HEK293 (cell line): ENCODE measurements around the gene OTC.

Source experiments
- CTCF ChIA-PET: fragments of 350-600 bp; formaldehyde crosslinking; extraction: SDS; loops from one replicate; lab custom pipeline; 2021; ENCODE audit warnings: antibody characterized with exemption; lab: Yijun Ruan, JAX
- POLR2A ChIA-PET: fragments of 300-600 bp; formaldehyde crosslinking; extraction: SDS; loops from one replicate; lab custom pipeline; 2020; ENCODE audit warnings: antibody characterized with exemption, inconsistent platforms; lab: Yijun Ruan, JAX
- H3K27ac ChIP-seq: fragments of 200-500 bp; sonication (Bioruptor generic); 2 replicates; pipeline ENCODE4 v1.5.1; 2014; ENCODE audit warnings: low read depth, low read length, control low read depth, inconsistent platforms; ENCODE audit errors: extremely low read depth
- H3K36me3 ChIP-seq, 2 experiments: fragments of 200-500 bp in 1 of 2; sonication (Bioruptor generic) in 1 of 2; 1 replicate in 1 of 2; 2 replicates in 1 of 2; pipeline ENCODE4 v1.5.1; 2014 to 2017; ENCODE audit warnings: inconsistent platforms in 2 of 2, low read length in 2 of 2; ENCODE audit not compliant: control insufficient read depth in 2 of 2, insufficient read depth in 1 of 2
- H3K4me1 ChIP-seq: fragments of 200-500 bp; sonication (Bioruptor generic); 2 replicates; pipeline ENCODE4 v1.5.1; 2014; ENCODE audit warnings: mild to moderate bottlenecking, low read length, inconsistent platforms; ENCODE audit not compliant: control insufficient read depth, insufficient read depth
- H3K4me3 ChIP-seq: 2 replicates; pipeline ENCODE4 v1.5.1; 2011; ENCODE audit warnings: low read depth, mild to moderate bottlenecking, control low read depth, low read length, moderate library complexity
- H3K9me3 ChIP-seq: fragments of 200-500 bp; sonication (Bioruptor generic); 2 replicates; pipeline ENCODE4 v1.5.1; 2014; ENCODE audit warnings: low read depth, low read length, inconsistent platforms; ENCODE audit not compliant: control insufficient read depth, insufficient read depth
- BCL11B ChIP-seq: fragments of 450-650 bp; formaldehyde crosslinking; IDR thresholded peaks from 2 replicates; pipeline ENCODE4 v1.5.1; 2016; ENCODE audit warnings: low read depth, missing biosample characterization, missing genetic modification characterization
- PRDM2 ChIP-seq: fragments of 450-650 bp; formaldehyde crosslinking; IDR thresholded peaks from 2 replicates; pipeline ENCODE4 v1.5.1; 2016; ENCODE audit warnings: missing biosample characterization, missing genetic modification characterization, borderline replicate concordance
- TCF7L2 ChIP-seq: IDR thresholded peaks from 2 replicates; pipeline ENCODE4 v1.6.1; 2011; ENCODE audit warnings: low read depth, mild to moderate bottlenecking, inconsistent platforms, low read length, moderate library complexity, borderline replicate concordance
- ZNF391 ChIP-seq: fragments of 450-650 bp; formaldehyde crosslinking; IDR thresholded peaks from 2 replicates; pipeline ENCODE4 v1.5.1; 2016; ENCODE audit warnings: low read depth, missing biosample characterization, missing genetic modification characterization, borderline replicate concordance
- ZNF513 ChIP-seq: fragments of 450-650 bp; IDR thresholded peaks from 2 replicates; pipeline ENCODE4 v1.5.1; 2018; ENCODE audit warnings: missing biosample characterization, missing genetic modification characterization
- ZNF623 ChIP-seq: fragments of 450-650 bp; formaldehyde crosslinking; IDR thresholded peaks from 2 replicates; pipeline ENCODE4 v1.5.1; 2016; ENCODE audit warnings: missing biosample characterization, missing genetic modification characterization
- ZNF664 ChIP-seq: fragments of 450-650 bp; formaldehyde crosslinking; IDR thresholded peaks from 2 replicates; pipeline ENCODE4 v1.5.1; 2016; ENCODE audit warnings: missing biosample characterization, missing genetic modification characterization
- ZNF677 ChIP-seq: fragments of 450-650 bp; IDR thresholded peaks from 2 replicates; pipeline ENCODE4 v1.5.0; 2018; ENCODE audit warnings: missing biosample characterization, mild to moderate bottlenecking, missing genetic modification characterization, moderate library complexity
- ZNF776 ChIP-seq: fragments of 450-650 bp; formaldehyde crosslinking; IDR thresholded peaks from 2 replicates; pipeline ENCODE4 v1.5.0; 2017; ENCODE audit warnings: missing biosample characterization, missing genetic modification characterization, borderline replicate concordance
- TF ChIP-seq, protein P1 (sequence below): fragments of 450-650 bp; formaldehyde crosslinking; IDR thresholded peaks from 2 replicates; pipeline ENCODE4 v1.5.1; 2016; ENCODE audit warnings: missing biosample characterization, missing genetic modification characterization

Gene OTC

GRCh38 chrX:38437093-38437492 lies 84.7 kb downstream of the OTC start:
- H3K4me3 ChIP-seq: no peak overlapping the region
- no peak overlapping the region for H3K27ac ChIP-seq
- no peaks in the 10 kb centered on the region for H3K36me3 ChIP-seq
- POLR2A ChIA-PET: no interaction called here
- H3K9me3 ChIP-seq: no peaks in the 10 kb centered on the region
- CTCF ChIA-PET: no interaction called here
- TF ChIP-seq ZNF776 (tag by site-specific recombination) (no peak), BCL11B (tag by site-specific recombination) (no peak), ZNF623 (tag by site-specific recombination) (no peak), ZNF664 (tag by site-specific recombination) (no peak), ZNF513 (no peak)
- H3K4me1 ChIP-seq: no peaks in the 10 kb centered on the region

DNA sequence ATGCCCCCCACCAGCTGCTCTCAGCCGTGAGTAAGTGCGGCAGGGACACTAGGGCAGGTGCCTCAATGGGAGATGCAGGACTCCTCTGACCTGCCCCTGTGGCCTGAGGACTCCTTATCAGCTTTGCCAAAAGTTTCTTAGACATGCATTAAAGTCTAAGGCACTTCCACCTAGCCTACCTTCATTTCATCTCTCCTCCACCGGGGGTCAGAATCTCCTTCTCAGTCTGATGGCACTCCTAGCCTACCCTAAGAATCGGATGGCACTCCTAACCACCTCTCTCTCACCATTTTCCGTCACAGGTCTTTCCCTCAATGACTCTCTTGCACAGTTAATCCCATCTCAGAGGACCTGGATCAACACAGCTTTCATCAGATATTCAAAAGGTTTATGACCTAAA lies 85.9 kb downstream of the OTC start:
- Histone ChIP-seq H3K4me1 (no peaks in the 10 kb centered on the region), H3K36me3 (no peaks in the 10 kb centered on the region), H3K4me3 (no peak overlapping the region)
- POLR2A ChIA-PET: no interaction called here
- TF ChIP-seq PRDM2 (tag by site-specific recombination): no peak
- TF ChIP-seq ZNF664 (tag by site-specific recombination): no peak
- TF ChIP-seq ZNF677 (tag by site-specific recombination): no peak
- TF ChIP-seq, protein P1, sequence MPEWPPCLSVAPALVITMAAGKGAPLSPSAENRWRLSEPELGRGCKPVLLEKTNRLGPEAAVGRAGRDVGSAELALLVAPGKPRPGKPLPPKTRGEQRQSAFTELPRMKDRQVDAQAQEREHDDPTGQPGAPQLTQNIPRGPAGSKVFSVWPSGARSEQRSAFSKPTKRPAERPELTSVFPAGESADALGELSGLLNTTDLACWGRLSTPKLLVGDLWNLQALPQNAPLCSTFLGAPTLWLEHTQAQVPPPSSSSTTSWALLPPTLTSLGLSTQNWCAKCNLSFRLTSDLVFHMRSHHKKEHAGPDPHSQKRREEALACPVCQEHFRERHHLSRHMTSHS (tag by site-specific recombination): no peak
- TF ChIP-seq ZNF391: no peak
- TF ChIP-seq, all 188 proteins: peak for 0
- no peaks in the 10 kb centered on the region for H3K9me3 ChIP-seq
- CTCF ChIA-PET: interaction anchor here (0.7 to 1.1 kb wide), 2 partner anchors 208 to 597 kb away, joined by 3 to 4 read pairs; no protein-coding TSS in a partner anchor
- H3K27ac ChIP-seq: no peak overlapping the region

DNA sequence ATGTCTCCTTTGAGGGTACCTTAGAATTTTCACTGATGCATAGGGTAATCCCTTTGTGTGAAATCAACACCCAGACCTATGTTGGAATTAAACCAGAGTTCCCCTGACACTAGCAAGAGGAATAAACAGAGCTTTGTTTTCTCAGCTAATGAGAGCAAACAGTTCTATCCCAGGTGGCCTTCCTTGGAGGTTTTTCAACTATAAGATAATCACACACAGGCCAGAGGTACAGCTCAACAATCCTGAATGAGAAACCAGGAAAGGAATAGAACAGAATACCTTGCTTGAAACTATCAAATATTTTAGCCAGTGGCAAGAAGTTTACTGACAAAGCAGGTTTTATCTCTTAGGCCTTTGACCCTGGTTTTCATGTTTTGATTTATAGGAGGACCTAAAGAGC lies 100.2 kb downstream of the OTC start:
- Histone ChIP-seq H3K4me1 (no peaks in the 10 kb centered on the region), H3K9me3 (no peaks in the 10 kb centered on the region), H3K4me3 (no peak overlapping the region), H3K36me3 (no peaks in the 10 kb centered on the region), H3K27ac (no peak overlapping the region)
- ChIA-PET POLR2A (no interaction called here), CTCF (no interaction called here)
- no peak for TF ChIP-seq PRDM2 (tag by site-specific recombination)
- peak; percentile 58; the same call in 1 of the 2 replicates for TF ChIP-seq TCF7L2
- TF ChIP-seq, all 188 proteins: peak for 1
